ENCODE data around the gene LTBP3.

The LTBP3 gene

DNA sequence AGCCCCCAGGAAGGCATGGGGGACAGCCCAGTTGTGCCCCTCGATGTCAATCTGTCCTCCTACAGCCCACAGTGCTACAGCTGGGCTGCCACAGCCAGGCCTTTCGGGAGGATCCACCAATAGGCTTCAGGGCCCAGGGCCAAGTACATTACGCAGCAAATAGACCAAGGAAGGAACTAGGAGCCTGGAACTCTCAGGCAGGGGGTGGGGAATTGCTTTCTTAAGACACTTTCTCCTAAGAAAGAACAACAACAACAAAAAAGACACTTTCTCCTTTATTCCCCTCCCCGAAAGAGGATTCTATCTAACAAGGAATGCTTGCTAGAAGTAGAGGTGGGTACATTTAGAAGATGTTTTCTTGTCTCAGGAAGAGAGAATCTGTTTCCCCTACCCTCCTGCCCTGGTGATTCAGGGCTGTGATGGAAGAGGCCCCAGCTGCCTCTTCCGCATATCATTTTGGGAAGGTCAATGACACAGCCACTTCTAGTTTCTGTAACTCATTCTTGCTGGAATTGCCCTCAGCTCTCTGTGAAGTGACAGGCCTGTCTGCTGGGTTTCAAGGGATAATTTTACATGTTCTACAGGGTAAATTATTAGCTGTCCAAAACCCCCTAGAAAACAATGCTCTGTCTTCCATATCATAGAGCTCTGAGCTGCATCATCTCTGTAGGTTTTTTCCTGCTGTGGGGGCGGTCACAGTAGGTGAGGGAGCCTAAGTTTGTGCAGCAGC lies 65.4 kb downstream of the LTBP3 start:
- peak; percentile 69 for DNase-seq

DNA sequence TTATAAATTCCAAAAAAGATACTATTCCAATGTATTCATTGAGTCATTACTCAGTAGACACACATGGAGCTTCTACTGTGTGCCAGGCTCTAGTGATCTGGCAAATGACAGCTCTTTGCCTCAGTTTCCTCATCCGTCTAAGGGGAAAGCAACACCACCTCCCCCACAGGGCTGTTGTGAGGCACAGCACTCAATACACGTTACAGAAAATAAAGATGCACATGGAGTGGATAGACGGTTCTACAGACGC lies 65.8 kb downstream of the LTBP3 start:
- no peak for DNase-seq

DNA sequence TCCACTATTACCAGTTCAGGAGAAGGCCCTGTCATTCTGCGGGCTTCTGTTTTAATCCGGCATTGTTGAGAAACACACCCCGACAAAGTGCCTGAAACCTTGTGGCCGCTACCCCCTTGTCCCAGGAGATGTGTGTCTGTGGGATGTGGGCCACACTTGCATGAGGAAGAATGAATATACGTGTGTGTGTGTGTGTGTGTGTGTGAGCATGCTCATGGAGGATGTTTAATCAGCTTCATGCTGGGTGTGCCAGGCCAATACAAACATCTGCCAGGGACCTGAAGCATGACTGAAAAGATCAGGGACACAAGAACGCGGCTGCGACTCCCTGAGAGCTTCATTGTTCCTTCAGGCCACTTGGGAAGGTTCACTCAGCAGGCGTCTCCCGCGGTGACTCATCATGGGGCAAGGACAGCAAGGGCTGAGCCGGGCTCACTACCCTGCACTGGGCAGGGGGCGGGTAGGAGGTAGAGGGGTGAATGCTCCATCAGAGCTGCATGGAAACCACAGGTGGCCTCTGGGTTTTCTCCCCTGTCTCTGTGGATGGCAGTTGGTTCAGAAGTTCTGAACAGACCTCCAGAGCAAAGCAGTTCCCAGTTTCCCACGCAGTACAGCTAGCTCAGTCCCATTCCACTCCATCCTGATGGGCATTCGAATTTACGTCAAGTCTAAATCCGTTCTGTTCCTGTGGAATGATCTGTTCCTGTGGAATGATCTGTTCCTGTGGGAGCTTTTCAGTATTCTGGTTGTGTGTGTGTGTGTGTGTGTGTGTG lies 66.4 kb downstream of the LTBP3 start:
- peak; percentile 93 for DNase-seq

GRCh38 chr11:65491163-65491465 lies 67.0 kb downstream of the LTBP3 start:
- no peak for DNase-seq

- DNase-seq, result no peak
These were observed 68.3 kb downstream of the LTBP3 start for GRCh38 chr11:65489706-65490320.

GRCh38 chr11:65489035-65489705 lies 69.0 kb downstream of the LTBP3 start:
- no peak for DNase-seq
